GM10248 (cell line): ENCODE data around the gene EID2.

ENCODE experiments used
- CTCF ChIA-PET: fragments of 300-600 bp; sonication (Branson Sonifier 250); formaldehyde crosslinking; extraction: SDS; loops from one replicate; lab custom pipeline; 2021; ENCODE audit warnings: antibody characterized with exemption; lab: Yijun Ruan, JAX
- POLR2A ChIA-PET: fragments of 350-650 bp; sonication (Branson Sonifier 250); formaldehyde crosslinking; extraction: SDS; loops from one replicate; lab custom pipeline; 2020; ENCODE audit warnings: antibody characterized with exemption; lab: Yijun Ruan, JAX
- DNase-seq: peaks from one replicate; pipeline ENCODE4 v3.0.0; 2012; ENCODE audit errors: extremely low spot score
- TF ChIP-seq, protein P1 (sequence below): IDR thresholded peaks from 2 replicates; pipeline ENCODE4 v1.5.1; 2012; ENCODE audit warnings: mild to moderate bottlenecking, low read depth; ENCODE audit errors: extremely low read depth, missing control alignments, control extremely low read depth

The EID2 gene

DNA sequence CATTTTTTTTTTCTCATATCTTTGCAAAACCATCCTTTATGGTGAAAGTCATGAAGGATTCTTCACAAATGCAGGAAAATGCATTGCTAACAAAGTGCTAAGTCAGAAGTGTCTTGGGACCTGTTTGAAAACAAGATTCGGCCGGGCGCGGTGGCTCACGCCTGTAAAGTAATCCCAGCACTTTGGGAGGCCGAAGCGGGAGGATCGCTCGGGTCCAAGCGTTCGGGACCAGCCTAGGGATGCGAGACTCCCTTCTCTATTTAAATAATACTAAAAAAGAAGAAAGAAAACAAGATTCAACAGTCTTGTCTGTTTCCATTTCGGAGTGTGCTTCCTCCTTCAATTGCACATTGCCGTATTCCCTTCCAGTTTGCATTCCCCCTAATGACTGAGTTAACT, 8.1 kb downstream of the EID2 start:
- TF ChIP-seq, protein P1, sequence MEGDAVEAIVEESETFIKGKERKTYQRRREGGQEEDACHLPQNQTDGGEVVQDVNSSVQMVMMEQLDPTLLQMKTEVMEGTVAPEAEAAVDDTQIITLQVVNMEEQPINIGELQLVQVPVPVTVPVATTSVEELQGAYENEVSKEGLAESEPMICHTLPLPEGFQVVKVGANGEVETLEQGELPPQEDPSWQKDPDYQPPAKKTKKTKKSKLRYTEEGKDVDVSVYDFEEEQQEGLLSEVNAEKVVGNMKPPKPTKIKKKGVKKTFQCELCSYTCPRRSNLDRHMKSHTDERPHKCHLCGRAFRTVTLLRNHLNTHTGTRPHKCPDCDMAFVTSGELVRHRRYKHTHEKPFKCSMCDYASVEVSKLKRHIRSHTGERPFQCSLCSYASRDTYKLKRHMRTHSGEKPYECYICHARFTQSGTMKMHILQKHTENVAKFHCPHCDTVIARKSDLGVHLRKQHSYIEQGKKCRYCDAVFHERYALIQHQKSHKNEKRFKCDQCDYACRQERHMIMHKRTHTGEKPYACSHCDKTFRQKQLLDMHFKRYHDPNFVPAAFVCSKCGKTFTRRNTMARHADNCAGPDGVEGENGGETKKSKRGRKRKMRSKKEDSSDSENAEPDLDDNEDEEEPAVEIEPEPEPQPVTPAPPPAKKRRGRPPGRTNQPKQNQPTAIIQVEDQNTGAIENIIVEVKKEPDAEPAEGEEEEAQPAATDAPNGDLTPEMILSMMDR, result no peak
- no peak for DNase-seq
- ChIA-PET CTCF (interaction anchor here (0.6 to 3.6 kb wide), 19 partner anchors 7 to 190 kb away, joined by 3 to 38 read pairs (median 6); partner anchors contain the start of genes RPS16, SAMD4B and SELENOV), POLR2A (interaction anchor here (0.7 kb wide), 1 partner anchor 141 kb away, joined by 3 read pairs; the partner anchor contains the start of genes MED29 and PAF1)

DNA sequence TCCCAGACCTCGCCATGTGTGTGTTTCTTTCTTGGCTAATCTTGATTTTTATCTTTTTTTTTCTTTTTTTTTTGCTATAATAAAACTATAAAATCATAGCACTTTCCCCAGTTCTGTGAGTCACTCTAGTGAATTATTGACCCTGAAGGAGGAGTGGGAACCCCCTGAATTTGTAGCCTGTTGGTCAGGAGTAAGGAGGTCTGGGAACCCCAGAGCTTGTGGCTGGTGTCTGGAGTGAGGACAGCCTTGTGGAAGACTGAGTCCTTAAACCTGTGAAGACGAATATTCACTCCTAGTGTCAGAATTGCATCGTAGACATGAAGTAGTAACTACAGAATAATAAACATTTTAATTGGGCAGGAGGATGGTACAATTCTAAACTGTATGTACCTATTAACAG, 14.8 kb downstream of the EID2 start:
- TF ChIP-seq, protein P1, result no peak
- no peak for DNase-seq
- POLR2A ChIA-PET, result no interaction called here
- CTCF ChIA-PET, result interaction anchor here (1.2 to 1.3 kb wide), 2 partner anchors 7 to 9 kb away, joined by 4 to 6 read pairs; partner anchors contain the start of gene EID2B

DNA sequence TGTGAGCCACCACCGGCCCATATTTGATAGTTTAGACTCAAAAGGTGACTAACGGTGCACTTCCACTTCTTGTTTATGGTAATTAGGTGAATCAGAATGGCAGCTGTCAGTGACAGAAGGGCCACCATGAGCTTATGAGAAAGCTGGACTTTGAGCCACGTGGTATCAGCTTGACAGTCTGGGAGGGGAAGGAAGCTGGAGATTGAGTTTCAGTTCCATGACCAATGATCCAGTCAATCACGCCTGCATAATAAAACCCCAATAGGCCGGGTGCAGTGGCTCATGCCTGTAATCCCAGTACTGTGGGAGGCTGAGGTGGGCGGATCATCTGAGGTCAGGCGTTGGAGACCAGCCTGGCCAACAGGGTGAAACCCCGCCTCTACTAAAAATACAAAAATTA, 15.5 kb downstream of the EID2 start:
- TF ChIP-seq, protein P1, result no peak
- ChIA-PET POLR2A (no interaction called here), CTCF (interaction anchor here (1.2 to 1.3 kb wide), 2 partner anchors 8 to 10 kb away, joined by 4 to 6 read pairs; partner anchors contain the start of gene EID2B)
- no peak for DNase-seq

DNA sequence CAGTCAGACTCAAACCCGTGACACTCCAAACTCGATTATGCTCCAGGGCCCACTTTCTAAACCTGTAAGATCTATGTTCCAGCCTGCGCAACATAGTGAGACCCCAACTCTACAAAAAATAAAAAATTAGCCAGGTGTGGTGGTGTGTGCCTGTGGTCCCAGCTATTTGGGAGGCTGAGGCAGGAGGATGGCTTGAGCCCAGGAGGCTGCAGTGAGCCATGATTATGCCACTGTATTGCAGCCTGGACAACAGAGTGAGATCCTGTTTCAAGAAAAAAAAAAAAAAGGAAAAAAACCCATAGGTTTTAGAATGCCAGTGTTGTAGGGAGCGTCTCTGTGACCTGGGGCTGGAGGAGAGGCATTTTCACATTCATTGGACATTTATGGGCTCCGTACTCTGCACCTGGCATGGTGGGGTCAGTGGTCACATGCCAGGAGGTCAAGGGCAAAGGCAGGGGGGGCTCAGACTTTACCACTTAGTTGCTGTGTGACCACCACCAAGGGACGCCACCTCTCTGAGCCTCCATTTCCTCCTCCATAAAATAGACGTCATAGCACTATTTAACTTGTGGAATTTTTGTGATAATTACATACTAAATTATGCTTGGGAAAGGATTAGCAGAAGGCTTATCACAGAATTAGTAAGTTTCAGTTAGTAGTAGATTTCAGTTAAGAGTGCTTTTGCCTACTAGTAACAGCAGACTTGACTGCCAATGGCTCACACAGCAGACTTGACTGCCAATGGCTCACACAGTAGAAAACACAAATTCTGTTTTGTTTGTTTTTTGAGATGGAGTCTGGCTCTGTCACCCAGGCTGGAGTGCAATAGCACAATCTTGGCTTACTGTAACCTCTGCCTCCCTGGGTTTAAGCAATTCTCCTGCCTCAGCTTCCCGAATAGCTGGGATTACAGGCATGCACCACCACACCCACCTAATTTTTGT, 19.1 kb downstream of the EID2 start:
- POLR2A ChIA-PET, result no interaction called here
- CTCF ChIA-PET, result interaction anchor here (1.0 to 3.8 kb wide), 2 partner anchors 11 to 17 kb away, joined by 3 to 15 read pairs; partner anchors contain the start of gene EID2B
- DNase-seq, result no peak
- TF ChIP-seq, protein P1, result no peak

DNA sequence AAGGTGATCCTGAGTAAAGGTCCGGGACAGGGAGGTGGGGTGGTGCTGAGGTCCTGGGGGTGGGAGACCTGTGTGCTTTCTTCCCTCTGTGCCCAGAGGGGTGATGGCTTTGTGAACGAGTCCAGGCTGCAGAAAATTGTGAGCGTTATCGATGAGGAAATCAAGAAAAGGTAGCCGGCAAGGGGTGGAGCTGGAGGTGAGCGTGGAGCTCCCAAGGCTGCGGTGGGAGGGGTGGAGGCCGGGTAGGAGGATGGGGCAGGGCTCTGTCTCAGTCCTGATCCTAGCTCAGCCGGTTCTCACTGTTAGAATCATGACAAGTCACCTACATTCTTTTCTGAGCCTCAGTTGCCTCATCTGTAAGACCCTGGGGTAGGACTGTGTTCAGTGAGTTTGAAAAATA, 21.0 kb downstream of the EID2 start:
- TF ChIP-seq, protein P1, result no peak
- CTCF ChIA-PET, result interaction anchor here (1.1 to 3.8 kb wide), 4 partner anchors 13 to 21 kb away, joined by 3 to 15 read pairs (median 6); partner anchors contain the start of gene EID2B
- POLR2A ChIA-PET, result no interaction called here
- no peak for DNase-seq

DNA sequence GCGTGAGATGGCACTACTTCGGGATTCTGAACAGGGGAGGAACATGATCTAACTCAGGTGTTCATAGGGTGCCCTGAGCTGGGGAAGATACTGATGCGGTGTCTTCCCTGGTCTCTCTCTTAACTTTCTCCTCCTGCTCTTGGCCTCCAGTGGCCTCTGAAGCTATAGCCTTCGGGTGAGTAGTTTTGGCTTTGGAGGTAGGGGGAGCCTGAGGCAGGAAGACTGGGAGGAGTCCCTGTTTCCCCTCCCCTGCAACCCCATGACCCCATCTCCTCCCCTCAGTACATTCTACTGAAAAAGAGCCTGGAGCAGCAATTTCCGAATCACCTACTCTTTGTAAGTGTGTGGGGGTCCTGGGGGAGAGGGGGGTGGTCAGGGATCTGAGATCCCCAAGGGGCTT, 21.5 kb downstream of the EID2 start:
- TF ChIP-seq, protein P1, result no peak
- no peak for DNase-seq
- ChIA-PET CTCF (interaction anchor here (1.1 to 3.8 kb wide), 4 partner anchors 14 to 21 kb away, joined by 3 to 15 read pairs (median 6); partner anchors contain the start of gene EID2B), POLR2A (no interaction called here)
